Activated T-cell treated with anti-CD3 and anti-CD28 coated beads, Interleukin-2, amount 50 U/mL, for 24 hours (primary cell): ENCODE data around the gene DRD2.

Experiments used
- DNase-seq: peaks from one replicate; pipeline ENCODE4 v3.0.0-alpha.2; 2020
- H3K27ac Mint-ChIP-seq: 2 replicates; pipeline ENCODE4 v1.8.0; 2020; ENCODE audit warnings: mild to moderate bottlenecking, mixed read lengths
- H3K27me3 Mint-ChIP-seq: 2 replicates; pipeline ENCODE4 v1.8.0; 2020; ENCODE audit warnings: mixed read lengths
- H3K36me3 Mint-ChIP-seq: 2 replicates; pipeline ENCODE4 v1.8.0; 2020; ENCODE audit warnings: low read depth, mixed read lengths
- H3K4me1 Mint-ChIP-seq: 2 replicates; pipeline ENCODE4 v1.8.0; 2020; ENCODE audit warnings: low read depth, mixed read lengths
- H3K4me3 Mint-ChIP-seq: 2 replicates; pipeline ENCODE4 v1.8.0; 2020; ENCODE audit warnings: mild to moderate bottlenecking, moderate library complexity, mixed read lengths
- H3K9me3 Mint-ChIP-seq: 2 replicates; pipeline ENCODE4 v1.8.0; 2020; ENCODE audit warnings: mixed read lengths

DRD2 gene

GRCh38 chr11:113408887-113409286, 66.3 kb downstream of the DRD2 start:
- H3K4me3 Mint-ChIP-seq: no peak overlapping the region
- H3K27ac Mint-ChIP-seq: no peak overlapping the region
- H3K36me3 Mint-ChIP-seq: no peaks in the 10 kb centered on the region
- H3K27me3 Mint-ChIP-seq: peaks cover 11% of the 10 kb centered on the region
- H3K4me1 Mint-ChIP-seq: no peaks in the 10 kb centered on the region
- no peaks in the 10 kb centered on the region for H3K9me3 Mint-ChIP-seq
- DNase-seq: no peak

DNA sequence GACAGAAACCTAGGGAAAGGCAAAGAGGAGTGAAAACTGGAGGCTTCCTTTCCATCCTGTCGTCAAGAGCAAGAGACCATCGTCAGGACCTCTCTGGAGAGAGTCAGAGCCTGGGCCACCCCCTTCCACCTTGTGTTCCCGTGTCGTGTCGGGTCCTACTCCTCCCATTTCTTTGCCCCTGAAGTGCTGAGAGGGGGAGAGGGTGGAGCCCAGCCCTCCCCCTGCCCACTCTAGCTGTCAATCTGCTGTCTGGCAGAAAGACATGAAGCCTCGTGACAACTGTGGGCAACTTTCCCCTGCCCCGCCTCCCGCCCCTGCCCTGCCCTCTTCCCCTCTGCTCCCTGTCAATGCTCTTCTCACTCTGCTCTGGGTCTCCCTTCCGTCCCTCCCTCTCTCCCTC, 67.0 kb downstream of the DRD2 start:
- Mint-ChIP-seq H3K27ac (no peak overlapping the region), H3K9me3 (no peaks in the 10 kb centered on the region), H3K4me1 (no peaks in the 10 kb centered on the region), H3K4me3 (no peak overlapping the region), H3K36me3 (no peaks in the 10 kb centered on the region), H3K27me3 (peaks cover 11% of the 10 kb centered on the region)
- DNase-seq: no peak

- Mint-ChIP-seq H3K27me3 (peaks cover 11% of the 10 kb centered on the region), H3K4me3 (no peak overlapping the region), H3K4me1 (no peaks in the 10 kb centered on the region), H3K9me3 (no peaks in the 10 kb centered on the region), H3K36me3 (no peaks in the 10 kb centered on the region), H3K27ac (no peak overlapping the region)
- DNase-seq: no peak
Observed at GRCh38 chr11:113407163-113407562, 68.0 kb downstream of the DRD2 start.

DNA sequence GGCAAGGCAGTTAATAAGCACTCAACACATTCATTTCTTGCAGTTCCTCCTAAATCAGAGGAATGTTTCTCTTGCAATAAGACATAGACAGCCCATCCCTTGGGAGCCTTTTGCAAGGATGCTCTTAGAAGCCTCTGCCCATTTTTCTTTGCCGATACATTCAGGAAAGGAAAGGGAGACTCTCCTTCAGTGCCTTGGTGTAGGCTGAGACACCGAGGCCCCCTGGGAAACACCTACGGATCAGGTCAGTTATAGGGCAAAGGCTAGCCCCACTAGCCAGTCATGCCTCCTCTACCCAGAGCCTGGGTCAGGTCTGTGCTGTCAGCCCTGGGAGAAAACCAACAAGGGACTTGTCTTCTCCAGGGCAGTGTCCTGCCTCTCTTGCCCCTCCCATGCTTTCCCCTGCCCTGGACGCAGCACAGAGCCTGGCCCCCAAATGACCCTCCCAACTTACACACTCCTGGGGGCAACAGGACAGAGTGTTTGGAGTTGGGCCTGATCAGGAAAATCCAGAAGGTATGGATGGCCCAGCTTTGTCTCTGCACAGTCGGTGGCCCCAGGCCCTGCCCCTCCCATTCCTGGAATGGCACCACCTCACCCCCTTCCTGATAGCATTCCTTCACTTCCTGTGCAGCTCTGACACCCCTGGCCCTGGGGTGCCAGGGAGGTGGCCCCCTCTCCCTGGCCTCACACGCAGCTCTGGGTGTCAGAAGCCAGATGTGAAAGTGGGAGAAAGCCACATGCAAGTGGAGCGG, 69.3 kb downstream of the DRD2 start:
- no peaks in the 10 kb centered on the region for H3K9me3 Mint-ChIP-seq
- no peaks in the 10 kb centered on the region for H3K4me1 Mint-ChIP-seq
- no peak overlapping the region for H3K27ac Mint-ChIP-seq
- peaks cover 5% of the 10 kb centered on the region for H3K27me3 Mint-ChIP-seq
- no peak overlapping the region for H3K4me3 Mint-ChIP-seq
- no peaks in the 10 kb centered on the region for H3K36me3 Mint-ChIP-seq
- no peak for DNase-seq

GRCh38 chr11:113404859-113405430, 70.3 kb downstream of the DRD2 start:
- Mint-ChIP-seq H3K27ac (no peak overlapping the region), H3K36me3 (no peaks in the 10 kb centered on the region), H3K9me3 (no peaks in the 10 kb centered on the region), H3K4me1 (no peaks in the 10 kb centered on the region), H3K27me3 (peaks cover 4% of the 10 kb centered on the region), H3K4me3 (no peak overlapping the region)
- no peak for DNase-seq

- Mint-ChIP-seq H3K36me3 (no peaks in the 10 kb centered on the region), H3K4me1 (no peaks in the 10 kb centered on the region), H3K4me3 (no peak overlapping the region), H3K27ac (no peak overlapping the region), H3K27me3 (no peaks in the 10 kb centered on the region), H3K9me3 (no peaks in the 10 kb centered on the region)
- no peak for DNase-seq
Observed at GRCh38 chr11:113401718-113402117, 73.5 kb downstream of the DRD2 start.

DNA sequence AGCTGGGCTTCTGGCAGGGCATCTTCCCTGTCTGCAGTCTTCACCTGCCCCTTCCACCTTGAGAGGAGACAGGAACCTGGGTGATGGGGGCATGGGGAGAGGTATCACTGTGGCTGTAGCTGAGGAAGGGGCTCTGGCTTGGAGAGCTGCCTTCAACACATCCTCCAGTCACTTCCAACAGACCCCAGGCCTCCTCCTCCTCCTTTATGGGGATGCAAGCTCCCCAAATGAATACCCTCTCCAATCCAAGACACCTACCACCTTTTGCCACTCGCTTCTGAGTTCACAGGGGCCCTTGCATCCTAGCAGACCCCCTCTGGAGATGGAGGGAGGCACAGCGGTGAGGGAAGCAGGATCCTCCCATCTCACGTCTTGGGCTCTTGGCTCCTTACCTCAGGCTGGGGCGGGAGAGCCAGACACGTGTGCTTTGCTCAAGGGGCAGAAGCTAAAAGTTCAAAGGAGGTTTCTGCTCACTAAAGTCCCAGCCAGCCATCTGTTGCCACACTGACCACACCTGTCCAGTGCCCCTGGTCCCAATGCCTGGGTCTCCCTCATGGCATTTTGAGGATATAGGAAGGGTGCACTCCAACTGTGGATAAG, 74.5 kb downstream of the DRD2 start:
- no peak overlapping the region for H3K27ac Mint-ChIP-seq
- no peak overlapping the region for H3K4me3 Mint-ChIP-seq
- H3K36me3 Mint-ChIP-seq: no peaks in the 10 kb centered on the region
- no peaks in the 10 kb centered on the region for H3K4me1 Mint-ChIP-seq
- no peaks in the 10 kb centered on the region for H3K27me3 Mint-ChIP-seq
- DNase-seq: no peak
- no peaks in the 10 kb centered on the region for H3K9me3 Mint-ChIP-seq

GRCh38 chr11:113398669-113399430, 76.3 kb downstream of the DRD2 start:
- Mint-ChIP-seq H3K27me3 (no peaks in the 10 kb centered on the region), H3K4me3 (no peak overlapping the region), H3K4me1 (no peaks in the 10 kb centered on the region), H3K27ac (no peak overlapping the region), H3K9me3 (no peaks in the 10 kb centered on the region), H3K36me3 (no peaks in the 10 kb centered on the region)
- DNase-seq: no peak

DNA sequence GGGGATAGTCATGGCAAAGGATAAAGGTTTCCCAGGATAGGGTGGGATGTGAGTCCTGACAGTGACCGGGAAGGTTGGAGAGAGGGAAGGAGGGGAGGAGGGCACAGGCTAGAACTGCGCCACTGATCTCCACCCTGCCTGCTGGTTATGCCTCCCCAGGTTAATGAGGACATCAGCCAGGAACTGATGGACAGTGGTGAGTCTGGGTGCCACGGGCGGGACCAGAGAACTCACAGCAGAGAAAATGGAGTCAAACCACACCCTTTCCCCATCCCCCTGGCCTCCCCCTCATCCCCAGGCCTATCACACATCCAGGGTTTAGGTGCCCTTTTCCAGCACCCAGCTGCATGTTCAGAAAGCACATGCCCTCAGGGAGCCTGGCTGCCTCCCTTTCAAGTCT, 77.4 kb downstream of the DRD2 start:
- H3K36me3 Mint-ChIP-seq: no peaks in the 10 kb centered on the region
- H3K4me1 Mint-ChIP-seq: no peaks in the 10 kb centered on the region
- H3K27me3 Mint-ChIP-seq: no peaks in the 10 kb centered on the region
- H3K9me3 Mint-ChIP-seq: no peaks in the 10 kb centered on the region
- no peak overlapping the region for H3K27ac Mint-ChIP-seq
- no peak overlapping the region for H3K4me3 Mint-ChIP-seq
- no peak for DNase-seq

- Mint-ChIP-seq H3K9me3 (no peaks in the 10 kb centered on the region), H3K36me3 (no peaks in the 10 kb centered on the region), H3K27ac (no peak overlapping the region), H3K27me3 (no peaks in the 10 kb centered on the region), H3K4me1 (no peaks in the 10 kb centered on the region), H3K4me3 (no peak overlapping the region)
- no peak for DNase-seq
Observed at GRCh38 chr11:113397212-113397611, 78.0 kb downstream of the DRD2 start.

- Mint-ChIP-seq H3K4me1 (no peaks in the 10 kb centered on the region), H3K27ac (no peak overlapping the region), H3K27me3 (no peaks in the 10 kb centered on the region), H3K4me3 (no peak overlapping the region), H3K36me3 (no peaks in the 10 kb centered on the region), H3K9me3 (no peaks in the 10 kb centered on the region)
- no peak for DNase-seq
Observed at GRCh38 chr11:113396690-113397089, 78.5 kb downstream of the DRD2 start.

DNA sequence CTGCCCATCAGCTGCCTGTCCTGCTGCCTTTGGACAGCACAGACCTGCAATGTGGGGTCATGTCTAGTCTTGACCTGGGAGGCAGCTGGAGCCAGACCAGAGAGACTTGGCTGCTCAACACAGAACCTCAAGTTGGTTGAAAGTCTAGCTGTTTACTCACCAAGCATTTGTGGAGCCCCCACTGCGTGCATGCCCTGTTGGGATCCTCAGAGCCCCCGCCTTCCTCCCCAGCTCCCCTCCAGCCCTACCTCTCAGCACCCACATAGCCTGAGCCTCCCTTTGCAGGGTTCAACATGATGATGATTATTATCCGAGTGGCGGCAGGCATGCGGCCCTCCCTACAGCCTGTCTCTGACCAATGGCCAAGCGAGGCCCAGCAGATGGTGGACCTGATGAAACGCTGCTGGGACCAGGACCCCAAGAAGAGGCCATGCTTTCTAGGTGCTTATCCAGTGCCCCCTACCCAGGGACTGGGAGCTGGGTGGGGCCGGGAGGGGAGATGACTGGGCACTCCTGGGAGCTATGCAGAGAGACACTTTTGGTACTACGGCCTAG, 79.3 kb downstream of the DRD2 start:
- H3K36me3 Mint-ChIP-seq: no peaks in the 10 kb centered on the region
- no peak overlapping the region for H3K27ac Mint-ChIP-seq
- DNase-seq: no peak
- H3K9me3 Mint-ChIP-seq: no peaks in the 10 kb centered on the region
- no peaks in the 10 kb centered on the region for H3K27me3 Mint-ChIP-seq
- no peaks in the 10 kb centered on the region for H3K4me1 Mint-ChIP-seq
- no peak overlapping the region for H3K4me3 Mint-ChIP-seq

DNA sequence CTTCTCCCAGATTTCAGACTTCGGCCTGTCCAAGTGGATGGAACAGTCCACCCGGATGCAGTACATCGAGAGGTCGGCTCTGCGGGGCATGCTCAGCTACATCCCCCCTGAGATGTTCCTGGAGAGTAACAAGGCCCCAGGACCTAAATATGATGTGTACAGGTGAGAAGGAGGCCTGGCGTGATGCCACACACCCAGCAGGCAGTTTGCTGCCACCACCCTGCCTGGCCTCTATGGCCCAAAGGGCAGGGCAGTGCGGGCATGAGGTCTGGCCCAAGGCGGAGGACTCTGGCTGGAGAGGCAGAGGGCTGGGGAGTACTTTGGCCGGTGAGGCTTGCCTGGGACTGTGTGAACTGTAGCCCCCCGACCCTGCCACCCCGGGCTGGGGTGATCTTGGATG, 80.3 kb downstream of the DRD2 start:
- Mint-ChIP-seq H3K9me3 (no peaks in the 10 kb centered on the region), H3K4me1 (no peaks in the 10 kb centered on the region), H3K36me3 (no peaks in the 10 kb centered on the region), H3K27me3 (no peaks in the 10 kb centered on the region), H3K27ac (no peak overlapping the region), H3K4me3 (no peak overlapping the region)
- DNase-seq: no peak

- no peak overlapping the region for H3K4me3 Mint-ChIP-seq
- no peaks in the 10 kb centered on the region for H3K9me3 Mint-ChIP-seq
- no peak overlapping the region for H3K27ac Mint-ChIP-seq
- H3K36me3 Mint-ChIP-seq: no peaks in the 10 kb centered on the region
- no peaks in the 10 kb centered on the region for H3K4me1 Mint-ChIP-seq
- no peaks in the 10 kb centered on the region for H3K27me3 Mint-ChIP-seq
- DNase-seq: no peak
Observed at GRCh38 chr11:113393501-113393985, 81.7 kb downstream of the DRD2 start.
